Cerebellar cortex (tissue), 1 donor: Measurements from ENCODE around the gene GREM1.

Experiments used
- DNase-seq: peaks from one replicate; pipeline ENCODE4 v3.0.0-alpha.2; 2015; ENCODE audit warnings: low spot score

Gene GREM1

GRCh38 chr15:32781781-32782180 is 64.0 kb downstream of the GREM1 start:
- DNase-seq = no peak

GRCh38 chr15:32784581-32784980 is 66.8 kb downstream of the GREM1 start:
- no peak for DNase-seq

- DNase-seq = no peak
These were observed 69.1 kb downstream of the GREM1 start for GRCh38 chr15:32786906-32787305.

GRCh38 chr15:32787949-32788348 is 70.1 kb downstream of the GREM1 start:
- no peak for DNase-seq

- no peak for DNase-seq
These were observed 72.7 kb downstream of the GREM1 start for GRCh38 chr15:32790352-32790999.

GRCh38 chr15:32792436-32792835 is 74.6 kb downstream of the GREM1 start:
- no peak for DNase-seq
